Measurements from ENCODE around the gene INTS7.
"Not testable (repeated sequence)": the region's sequence is repeated elsewhere in the genome, so short reads cannot be mapped to it uniquely, and the experiment has no call there.

INTS7 gene

GRCh38 chr1:212037900-212038299, 2.5 kb upstream of the INTS7 start:
- TF ChIP-seq CTCF (IDR thresholded peaks at IDR 0.05; ENCODE audit: borderline replicate concordance, insufficient read depth, low read depth, low read length), result no peak
- no peak overlapping the region for H3K4me3 ChIP-seq (ENCODE audit: low read depth, low read length)

GRCh38 chr1:212035835-212036605, 663 bp upstream of the INTS7 start:
- H3K4me3 ChIP-seq (ENCODE audit: low read depth, low read length), result peak overlapping the region; percentile 71
- no peak for TF ChIP-seq CTCF (IDR thresholded peaks at IDR 0.05; ENCODE audit: borderline replicate concordance, insufficient read depth, low read depth, low read length)

GRCh38 chr1:212034516-212035122, 738 bp downstream of the INTS7 start:
- TF ChIP-seq CTCF (IDR thresholded peaks at IDR 0.05; ENCODE audit: borderline replicate concordance, insufficient read depth, low read depth, low read length), result no peak
- H3K4me3 ChIP-seq (ENCODE audit: low read depth, low read length), result peak overlapping the region; percentile 86

- H3K4me3 ChIP-seq (ENCODE audit: low read depth, low read length), result no peak overlapping the region
These were observed 4.3 kb downstream of the INTS7 start for GRCh38 chr1:212030936-212031528.

GRCh38 chr1:212027727-212028126, 7.6 kb downstream of the INTS7 start:
- not testable (repeated sequence) for H3K4me3 ChIP-seq (ENCODE audit: low read depth, low read length)

More at GRCh38 chr1:212030936-212031528, 4.3 kb downstream of the INTS7 start:
- TF ChIP-seq CTCF (IDR thresholded peaks at IDR 0.05; ENCODE audit: borderline replicate concordance, insufficient read depth, low read depth, low read length), result no peak

GRCh38 chr1:212024469-212025149, 10.7 kb downstream of the INTS7 start:
- H3K4me3 ChIP-seq (ENCODE audit: low read depth, low read length), result no peak overlapping the region
- no peak for TF ChIP-seq CTCF (IDR thresholded peaks at IDR 0.05; ENCODE audit: borderline replicate concordance, insufficient read depth, low read depth, low read length)

- not testable (repeated sequence) for H3K4me3 ChIP-seq (ENCODE audit: low read depth, low read length)
These were observed 12.4 kb downstream of the INTS7 start for GRCh38 chr1:212022908-212023307.
